A549 (cell line): ENCODE data around the gene EPS8L1.

Experiments used
- CEBPB ChIP-seq, 2 experiments: fragments of >200 bp in 1 of 2; sonication (Bioruptor Twin) in 1 of 2; formaldehyde crosslinking in 1 of 2; IDR thresholded peaks; 2 replicates each; pipeline ENCODE4 v1.6.1; 2012 to 2016
- CTCF ChIP-seq: fragments of >200 bp; sonication (Bioruptor Twin); formaldehyde crosslinking; IDR thresholded peaks from 3 replicates; pipeline ENCODE4 v1.5.1; 2016
- ESRRA ChIP-seq: fragments of 150-350 bp; IDR thresholded peaks from 2 replicates; pipeline ENCODE4 v1.6.1; 2014; ENCODE audit warnings: mild to moderate bottlenecking, low read length, borderline replicate concordance
- JUNB ChIP-seq: fragments of >200 bp; sonication (Bioruptor Twin); formaldehyde crosslinking; IDR thresholded peaks from 2 replicates; pipeline ENCODE4 v1.6.1; 2016
- KDM1A ChIP-seq: fragments of 200-600 bp; sonication (generic); IDR thresholded peaks from 2 replicates; pipeline ENCODE4 v1.6.1; 2016; ENCODE audit warnings: low read depth, mild to moderate bottlenecking
- NFE2L2 ChIP-seq: fragments of 150-350 bp; conservative IDR thresholded peaks from 2 replicates; pipeline ENCODE4 v1.6.1; 2014; ENCODE audit warnings: low read length
- POLR2A ChIP-seq: IDR thresholded peaks from 2 replicates; pipeline ENCODE4 v1.6.1; 2012; ENCODE audit warnings: mild to moderate bottlenecking, low read length
- RAD21 ChIP-seq, 2 experiments: fragments of >200 bp in 1 of 2; sonication (Bioruptor Twin) in 1 of 2; formaldehyde crosslinking in 1 of 2; IDR thresholded peaks in 1 of 2; conservative IDR thresholded peaks in 1 of 2; 2 replicates in 1 of 2; 3 replicates in 1 of 2; pipeline ENCODE4 v1.6.1; 2012 to 2018; ENCODE audit warnings: inconsistent platforms in 1 of 2
- RCOR1 ChIP-seq: fragments of 150-350 bp; IDR thresholded peaks from 2 replicates; pipeline ENCODE4 v1.6.1; 2014; ENCODE audit warnings: antibody characterized with exemption, low read length, low read depth
- REST ChIP-seq: fragments of 200-600 bp; sonication (generic); IDR thresholded peaks from 2 replicates; pipeline ENCODE4 v1.6.1; 2016; ENCODE audit warnings: antibody characterized with exemption, mild to moderate bottlenecking, moderate library complexity
- SMC3 ChIP-seq: fragments of >200 bp; sonication (Bioruptor Twin); formaldehyde crosslinking; IDR thresholded peaks from 3 replicates; pipeline ENCODE4 v1.6.1; 2018; ENCODE audit warnings: inconsistent platforms
- ZFP36 ChIP-seq: fragments of 450-650 bp; IDR thresholded peaks from 2 replicates; pipeline ENCODE4 v1.6.1; 2014; ENCODE audit warnings: borderline replicate concordance; ENCODE audit not compliant: partially characterized antibody

GRCh38 chr19:55076321-55076720 is 652 bp downstream of the EPS8L1 start:
- no peak for TF ChIP-seq CTCF
- TF ChIP-seq JUNB, result no peak
- no peak for TF ChIP-seq KDM1A
- TF ChIP-seq CEBPB (IDR thresholded peaks at IDR 0.05), result no peak
- no peak for TF ChIP-seq RCOR1
- no peak for TF ChIP-seq POLR2A
- TF ChIP-seq ESRRA, result no peak
- no peak for TF ChIP-seq RAD21 (conservative IDR thresholded peaks at IDR 0.05 in 1 of 2, IDR thresholded peaks at IDR 0.05 in 1 of 2)
- no peak for TF ChIP-seq ZFP36
- no peak for TF ChIP-seq SMC3
- no peak for TF ChIP-seq NFE2L2
- no peak for TF ChIP-seq REST
